ENCODE data around the gene KIRREL3. TPM values are rescaled to one million over a fixed set of nuclear protein-coding genes. Genes with fewer than 3 reads are reported as not detected.

The KIRREL3 gene
- total RNA-seq, 2 donors from 2014 or later = 1.2 to 1.3 TPM

DNA sequence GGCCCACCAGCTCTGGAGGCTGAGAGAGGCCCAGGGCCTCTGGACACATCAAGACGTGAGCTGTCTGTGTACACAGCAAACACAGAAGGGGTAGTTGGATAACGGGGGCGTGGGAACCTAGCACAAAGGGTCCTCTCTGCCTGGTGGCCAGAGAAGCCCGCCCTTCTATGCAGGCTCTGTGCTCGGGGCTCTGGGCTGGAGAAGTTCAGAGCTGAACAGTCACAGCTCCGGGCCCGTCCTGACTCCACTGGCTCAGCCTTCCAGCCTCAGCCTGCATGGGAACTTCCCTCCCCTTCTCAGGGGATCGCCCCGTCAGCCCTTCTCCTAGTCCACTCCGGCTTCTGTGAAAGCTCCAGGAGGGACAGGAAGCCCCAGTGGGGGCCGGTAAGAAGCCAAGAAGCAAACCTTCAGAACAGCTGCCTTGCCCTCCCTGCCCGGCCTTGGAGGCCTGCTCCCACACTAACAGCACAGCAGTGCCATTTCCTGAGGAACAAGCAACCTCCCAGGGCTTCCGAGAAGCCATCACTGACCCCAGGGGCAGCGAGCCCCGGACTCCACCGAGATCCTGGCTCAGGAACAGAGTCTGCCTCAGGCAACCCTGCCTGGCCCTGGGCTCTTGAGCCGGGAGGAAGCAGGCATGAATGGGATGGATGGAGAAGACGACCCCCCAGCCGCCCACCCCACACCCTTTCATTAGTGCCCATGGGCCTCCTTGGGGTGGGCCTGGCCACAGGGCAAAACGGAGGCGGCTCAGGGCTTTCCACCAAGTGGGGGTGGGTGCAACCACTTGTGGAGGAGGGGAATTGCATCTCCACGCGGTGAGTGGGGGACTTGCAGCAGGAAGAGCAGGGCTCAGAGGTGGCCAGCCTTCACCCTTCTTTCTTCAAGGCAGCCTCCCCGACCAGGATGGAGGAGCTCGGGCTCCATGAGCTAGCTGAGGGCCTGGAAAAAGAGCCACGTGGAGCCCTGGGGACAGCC is 525.3 kb downstream of the KIRREL3 start:
- intact Hi-C loops (cut with DNase I, micrococcal nuclease) = no loop called here
- ATAC-seq (no peak), DNase-seq (no peak)

DNA sequence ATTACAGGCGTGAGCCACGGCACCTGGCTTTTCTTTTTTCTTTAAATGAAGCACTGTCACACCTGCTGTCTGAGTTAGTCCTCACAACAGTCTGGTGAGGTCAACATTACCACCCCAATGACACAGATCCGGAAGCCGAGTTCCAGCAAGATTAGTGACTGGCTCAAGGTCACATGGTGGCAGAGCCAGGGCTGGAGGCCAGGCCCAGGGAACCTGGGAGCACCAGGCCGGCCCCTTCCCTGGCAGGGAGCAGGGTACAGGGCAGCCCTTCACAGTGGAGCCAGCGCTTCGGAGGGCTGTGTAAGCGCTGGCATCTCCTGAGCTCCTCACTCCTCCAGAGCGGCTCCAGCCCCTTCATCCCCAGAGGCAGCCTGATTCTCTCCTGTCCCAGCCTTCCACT is 526.4 kb downstream of the KIRREL3 start:
- ATAC-seq (no peak), DNase-seq (no peak)
- intact Hi-C loops (cut with DNase I, micrococcal nuclease) = no loop called here

GRCh38 chr11:126473269-126473668 is 527.3 kb downstream of the KIRREL3 start:
- intact Hi-C loops (cut with DNase I, micrococcal nuclease) = no loop called here
- ATAC-seq (no peak), DNase-seq (no peak)

DNA sequence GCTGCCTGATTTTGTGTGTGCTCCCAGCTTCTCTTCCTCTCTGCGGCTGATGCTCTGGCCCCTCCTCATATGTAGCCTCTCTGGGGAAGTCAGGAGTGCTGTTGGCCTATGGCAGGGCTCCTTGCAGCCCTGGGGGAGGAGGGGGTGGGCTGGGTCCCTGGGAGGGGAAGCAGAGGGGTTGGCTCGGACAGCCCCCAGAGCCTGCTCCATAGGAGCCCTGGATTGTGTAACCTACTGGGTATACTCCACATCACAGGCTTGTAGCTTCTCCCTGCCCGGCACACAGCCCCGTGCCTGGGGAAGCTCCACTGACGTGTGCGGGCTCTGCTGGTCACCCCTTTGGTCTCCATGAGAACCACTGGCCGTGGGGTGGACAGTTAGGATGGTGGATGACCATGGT is 531.3 kb downstream of the KIRREL3 start:
- ATAC-seq (no peak), DNase-seq (no peak)
- intact Hi-C loops (cut with DNase I, micrococcal nuclease) = no loop called here

DNA sequence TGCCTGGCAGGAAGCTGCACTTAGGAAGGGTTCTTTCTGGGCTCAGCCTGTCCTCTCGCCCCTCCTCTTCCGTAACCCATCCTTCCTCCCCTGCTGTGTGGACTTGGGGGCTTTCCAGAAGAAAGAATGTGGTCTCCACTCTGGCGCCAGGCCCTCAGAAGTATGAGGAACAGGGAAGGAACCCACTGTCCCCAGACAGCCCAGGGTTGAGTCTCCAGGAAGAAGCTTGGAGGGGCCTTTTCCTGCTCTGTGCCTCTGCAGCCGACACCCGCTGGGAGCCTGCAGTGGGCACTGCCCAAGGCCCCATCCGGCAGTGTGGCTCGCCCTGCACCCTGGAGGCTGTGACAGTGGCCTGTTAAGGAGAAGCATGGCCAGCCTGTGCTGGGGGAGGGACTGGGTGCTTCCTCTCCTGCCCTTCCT is 532.5 kb downstream of the KIRREL3 start:
- ATAC-seq = no peak
- no peak for DNase-seq
- intact Hi-C loops (cut with DNase I, micrococcal nuclease) = no loop called here

DNA sequence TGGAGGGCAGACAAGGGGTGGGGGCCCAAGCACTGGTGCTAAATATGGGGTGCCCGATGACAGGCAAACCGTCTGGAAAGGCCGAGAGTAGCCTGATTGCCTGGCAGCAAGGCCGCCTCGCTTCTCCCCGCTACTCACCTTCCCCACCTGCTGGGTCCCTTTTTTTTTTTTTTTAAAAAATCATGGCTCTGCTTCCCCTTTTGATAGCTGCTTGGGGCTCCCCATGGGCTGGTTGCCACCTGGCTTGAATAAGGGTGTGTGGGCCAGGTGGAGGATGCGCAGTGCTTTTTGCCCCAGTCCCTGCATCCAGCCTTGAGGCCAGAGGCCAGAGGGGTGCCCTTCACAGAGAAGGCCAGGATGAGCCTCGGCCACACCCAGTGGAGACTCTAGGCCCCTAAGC is 533.1 kb downstream of the KIRREL3 start:
- ATAC-seq = no peak
- DNase-seq = no peak
- intact Hi-C loops (cut with DNase I, micrococcal nuclease) = no loop called here

- no peak for ATAC-seq
- DNase-seq = no peak
- intact Hi-C loops (cut with DNase I, micrococcal nuclease) = no loop called here
These were observed 533.6 kb downstream of the KIRREL3 start for GRCh38 chr11:126467046-126467370.

DNA sequence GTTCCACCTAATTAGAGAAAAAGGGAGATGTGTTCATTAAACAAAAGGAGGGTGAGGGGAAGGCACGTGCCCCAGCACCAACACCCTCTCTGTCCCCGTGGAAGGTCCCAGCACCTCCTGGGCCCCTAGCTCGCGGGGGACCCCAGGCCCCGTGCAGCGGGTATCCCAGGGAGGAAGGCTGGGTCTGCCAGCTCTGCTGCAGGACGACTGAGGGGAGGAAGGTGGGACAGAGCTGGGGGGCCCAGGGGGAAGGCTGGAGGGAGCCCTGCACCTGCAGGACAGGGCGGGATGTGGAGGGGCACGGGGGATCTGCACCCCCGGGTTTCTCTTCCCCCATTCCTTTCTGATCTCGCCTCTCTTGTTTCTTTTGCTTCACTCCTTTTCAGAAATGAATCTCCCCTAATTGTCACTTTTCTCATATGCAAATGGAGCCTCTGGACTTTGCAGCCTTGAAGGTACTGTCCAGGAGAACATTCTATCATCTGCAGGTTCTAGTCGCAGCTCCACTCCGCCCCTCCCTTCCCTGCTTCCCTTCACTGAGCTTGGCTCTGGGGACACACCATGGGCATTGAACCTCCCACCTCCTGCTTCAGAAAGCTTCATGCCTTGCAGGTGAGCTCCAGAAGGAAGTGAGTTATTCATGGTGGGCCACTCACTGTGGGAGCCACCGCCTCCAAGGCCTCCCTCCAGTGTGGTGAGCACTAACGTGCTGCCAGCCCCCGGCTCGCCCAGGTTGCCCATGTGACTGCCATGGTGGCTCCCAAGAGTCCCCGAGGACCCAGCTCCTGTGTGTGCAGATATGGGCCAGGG is 534.1 kb downstream of the KIRREL3 start:
- DNase-seq = no peak
- intact Hi-C loops (cut with DNase I, micrococcal nuclease) = no loop called here
- ATAC-seq = no peak

- intact Hi-C loops (cut with DNase I, micrococcal nuclease) = no loop called here
- ATAC-seq = peak; percentile 59
- peak; percentile 45 to 47 for DNase-seq
These were observed 534.9 kb downstream of the KIRREL3 start for GRCh38 chr11:126465573-126466188.

DNA sequence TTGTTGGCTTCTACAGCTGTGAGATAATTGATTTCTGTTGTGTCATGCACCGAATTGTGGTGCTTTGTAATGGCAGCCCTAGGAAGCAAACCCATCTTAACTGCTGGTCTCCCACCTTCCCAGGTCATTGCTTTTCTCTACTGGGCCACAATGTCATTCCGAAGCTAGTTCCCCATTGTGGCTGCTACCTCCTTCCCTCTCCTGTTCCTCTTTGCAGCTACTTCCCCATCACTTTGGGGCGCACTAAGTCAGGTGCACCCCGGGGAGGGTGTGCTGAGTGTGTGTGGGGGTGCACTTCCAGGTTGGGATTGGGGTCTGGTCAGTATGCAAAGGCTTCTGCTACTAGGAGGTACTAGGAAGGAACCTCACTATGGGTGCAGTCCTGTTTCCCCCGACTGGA is 535.8 kb downstream of the KIRREL3 start:
- intact Hi-C loops (cut with DNase I, micrococcal nuclease) = no loop called here
- ATAC-seq = no peak
- DNase-seq = no peak

GRCh38 chr11:126462422-126462821 is 538.1 kb downstream of the KIRREL3 start:
- ATAC-seq (no peak), DNase-seq (no peak)
- intact Hi-C loops (cut with DNase I, micrococcal nuclease) = no loop called here

GRCh38 chr11:126461996-126462395 is 538.6 kb downstream of the KIRREL3 start:
- ATAC-seq (no peak), DNase-seq (no peak)
- intact Hi-C loops (cut with DNase I, micrococcal nuclease) = no loop called here

- DNase-seq (no peak), ATAC-seq (no peak)
- intact Hi-C loops (cut with DNase I, micrococcal nuclease) = no loop called here
These were observed 539.5 kb downstream of the KIRREL3 start for GRCh38 chr11:126461096-126461440.

GRCh38 chr11:126460417-126461095 is 540.0 kb downstream of the KIRREL3 start:
- no peak for DNase-seq
- ATAC-seq = no peak
- intact Hi-C loops (cut with DNase I, micrococcal nuclease) = no loop called here

- intact Hi-C loops (cut with DNase I, micrococcal nuclease) = no loop called here
- ATAC-seq = no peak
- no peak for DNase-seq
These were observed 540.8 kb downstream of the KIRREL3 start for GRCh38 chr11:126459691-126460281.

DNA sequence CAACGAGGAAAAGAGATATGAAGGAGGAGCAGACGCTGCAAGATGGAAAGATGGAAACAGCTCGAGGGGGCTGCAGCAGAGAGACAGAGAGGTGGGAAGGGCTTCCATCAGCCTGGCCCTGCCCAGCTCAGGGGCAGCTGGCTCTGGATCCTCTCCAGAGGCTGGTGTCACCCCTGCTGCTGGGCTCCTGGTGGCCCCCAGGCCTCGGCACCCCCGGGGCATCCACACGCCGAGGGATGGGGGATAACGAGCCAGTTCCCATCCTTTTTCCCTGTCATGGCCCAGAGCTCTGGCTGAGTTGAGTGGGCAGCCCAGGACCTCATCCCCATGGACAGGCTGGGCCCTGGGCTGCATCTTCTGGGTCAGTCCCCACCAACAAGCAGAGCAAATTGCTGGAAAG is 542.8 kb downstream of the KIRREL3 start:
- ATAC-seq (no peak), DNase-seq (no peak)
- intact Hi-C loops (cut with DNase I, micrococcal nuclease) = no loop called here

DNA sequence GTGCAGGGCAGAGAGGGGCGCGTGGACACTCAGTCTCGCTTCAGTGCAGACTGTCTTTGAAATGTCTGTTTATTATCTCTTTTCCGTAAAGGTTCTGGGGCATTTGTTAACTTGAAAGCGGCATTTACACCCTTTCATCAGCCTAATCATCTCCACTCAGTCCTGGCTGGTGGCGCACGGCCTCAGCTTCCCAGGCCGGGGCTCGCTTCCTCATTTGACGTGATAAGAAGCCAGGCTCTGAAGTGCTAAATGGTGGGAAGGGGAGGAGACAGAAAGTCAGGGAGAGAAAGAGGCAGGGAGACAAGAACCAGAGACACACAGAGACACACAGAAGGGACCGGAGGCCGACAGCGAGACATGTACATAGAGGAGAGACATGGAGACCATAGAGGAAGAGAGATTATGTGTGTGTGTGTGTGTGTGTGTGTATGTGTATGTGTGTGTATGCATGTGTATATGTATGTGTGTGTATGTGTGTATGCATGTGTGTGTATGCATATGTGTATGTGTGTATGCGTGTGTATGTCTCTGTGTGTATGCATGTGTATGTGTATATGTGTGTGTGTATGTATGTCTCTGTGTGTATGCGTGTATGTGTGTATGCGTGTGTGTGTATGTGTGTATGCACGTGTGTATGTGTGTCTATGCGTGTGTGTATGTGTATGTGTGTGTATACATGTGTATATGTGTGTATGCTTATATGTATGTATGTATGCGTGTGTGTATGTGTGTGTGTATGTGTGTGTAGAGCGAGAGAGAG is 543.6 kb downstream of the KIRREL3 start:
- DNase-seq = no peak
- ATAC-seq = no peak
- intact Hi-C loops (cut with DNase I, micrococcal nuclease) = no loop called here

- ATAC-seq = no peak
- DNase-seq = no peak
- intact Hi-C loops (cut with DNase I, micrococcal nuclease) = no loop called here
These were observed 544.5 kb downstream of the KIRREL3 start for GRCh38 chr11:126456089-126456488.

All from left colon (tissue), 2 donors.